ENCODE measurements around the gene NFKBIZ.

NFKBIZ gene

DNA sequence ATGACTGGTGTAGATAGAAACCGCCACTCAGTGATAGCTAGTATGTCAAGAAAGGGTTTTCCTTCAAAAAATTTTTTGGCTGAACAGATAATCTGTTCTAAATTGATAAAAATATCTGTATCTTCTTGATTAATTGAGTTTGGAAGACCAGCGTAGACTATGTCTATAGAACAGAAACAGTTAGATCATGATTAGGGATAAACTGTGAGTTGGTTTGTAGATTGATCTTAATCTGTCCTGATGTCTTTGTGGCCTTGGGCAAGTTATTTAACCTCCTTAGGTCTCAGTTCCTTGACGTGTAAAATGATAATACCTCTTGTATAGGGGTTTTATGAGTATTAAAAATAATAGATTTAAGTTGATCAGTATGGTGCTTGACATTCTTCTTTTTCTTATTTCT is 4.7 kb downstream of the NFKBIZ start:
- H3K4me3 ChIP-seq (replicated peaks in 1 of 2; ENCODE audit: low read depth in 2 of 2, low read length in 2 of 2), result no peak overlapping the region
- TF ChIP-seq CTCF (IDR thresholded peaks at IDR 0.05; ENCODE audit: low read depth, low read length), result no peak
- peak in 1 of 2 donors; percentile 3 for DNase-seq (ENCODE audit: low read depth in 2 of 2)

- no peak overlapping the region for H3K4me3 ChIP-seq (replicated peaks in 1 of 2; ENCODE audit: low read depth in 2 of 2, low read length in 2 of 2)
- no peak for TF ChIP-seq CTCF (IDR thresholded peaks at IDR 0.05; ENCODE audit: low read depth, low read length)
- peak in 1 of 2 donors; percentile 12 for DNase-seq (ENCODE audit: low read depth in 2 of 2)
Measured at GRCh38 chr3:101854608-101855304, 5.4 kb downstream of the NFKBIZ start.

DNA sequence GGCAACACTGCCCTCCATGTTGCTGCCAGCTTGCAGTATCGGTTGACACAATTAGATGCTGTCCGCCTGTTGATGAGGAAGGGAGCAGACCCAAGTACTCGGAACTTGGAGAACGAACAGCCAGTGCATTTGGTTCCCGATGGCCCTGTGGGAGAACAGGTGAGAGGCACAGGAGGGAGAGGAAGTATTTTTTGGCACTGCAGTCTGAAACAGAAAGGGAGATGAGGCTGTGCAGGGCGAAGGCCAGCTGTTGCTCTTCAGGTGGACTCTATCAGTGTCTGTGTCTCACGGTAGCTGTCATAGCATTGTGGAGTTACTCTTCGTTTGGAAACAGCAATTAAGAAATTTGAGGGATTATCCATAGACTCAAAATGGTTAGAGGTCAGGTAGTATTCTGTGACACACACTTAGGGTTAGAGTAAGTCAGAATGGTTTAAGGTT is 8.0 kb downstream of the NFKBIZ start:
- no peak for TF ChIP-seq CTCF (IDR thresholded peaks at IDR 0.05; ENCODE audit: low read depth, low read length)
- H3K4me3 ChIP-seq (replicated peaks in 1 of 2; ENCODE audit: low read depth in 2 of 2, low read length in 2 of 2), result no peak overlapping the region
- peak in 1 of 2 donors; percentile 2 for DNase-seq (ENCODE audit: low read depth in 2 of 2)

GRCh38 chr3:101858464-101859030 is 9.2 kb downstream of the NFKBIZ start:
- peak in 1 of 2 donors; percentile 13 for DNase-seq (ENCODE audit: low read depth in 2 of 2)
- no peak overlapping the region for H3K4me3 ChIP-seq (replicated peaks in 1 of 2; ENCODE audit: low read depth in 2 of 2, low read length in 2 of 2)
- no peak for TF ChIP-seq CTCF (IDR thresholded peaks at IDR 0.05; ENCODE audit: low read depth, low read length)

GRCh38 chr3:101859882-101860448 is 10.7 kb downstream of the NFKBIZ start:
- H3K4me3 ChIP-seq (replicated peaks in 1 of 2; ENCODE audit: low read depth in 2 of 2, low read length in 2 of 2), result no peak overlapping the region
- DNase-seq (ENCODE audit: low read depth in 2 of 2), result peak in 1 of 2 donors; percentile 3
- TF ChIP-seq CTCF (IDR thresholded peaks at IDR 0.05; ENCODE audit: low read depth, low read length), result no peak

DNA sequence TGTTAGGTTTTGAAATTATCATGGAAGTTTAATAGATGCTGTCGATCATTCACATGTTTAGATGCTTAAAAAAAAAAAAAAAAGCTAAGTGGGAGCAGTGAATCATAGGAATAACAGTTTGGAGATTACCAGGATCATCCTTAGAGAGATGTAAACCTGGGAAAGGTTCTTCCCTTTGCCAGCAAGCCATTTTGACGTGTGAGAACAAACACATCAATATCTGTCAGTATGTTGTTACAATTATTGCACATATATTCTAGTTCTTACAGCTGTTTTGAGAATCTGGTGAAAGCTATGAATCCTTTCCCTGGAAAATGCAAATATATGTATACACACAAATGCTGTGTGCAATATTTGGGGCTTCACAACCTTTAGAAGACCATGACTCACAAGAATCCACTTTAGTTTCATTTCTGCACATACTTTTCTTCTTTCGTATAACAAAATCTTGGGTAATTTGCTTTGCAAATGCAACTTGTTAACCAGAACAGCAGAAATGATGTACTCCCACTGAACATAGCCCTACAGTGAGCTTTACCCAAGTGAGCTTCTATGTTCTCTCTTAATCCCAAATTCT is 12.0 kb downstream of the NFKBIZ start:
- no peak overlapping the region for H3K4me3 ChIP-seq (replicated peaks in 1 of 2; ENCODE audit: low read depth in 2 of 2, low read length in 2 of 2)
- DNase-seq (ENCODE audit: low read depth in 2 of 2), result peak in 1 of 2 donors; percentile 36
- TF ChIP-seq CTCF (IDR thresholded peaks at IDR 0.05; ENCODE audit: low read depth, low read length), result no peak

Data from cardiac fibroblast (primary cell).